Measurements from ENCODE around the gene DBF4B.
"Not testable (repeated sequence)": the region's sequence is repeated elsewhere in the genome, so short reads cannot be mapped to it uniquely, and the experiment has no call there.

Gene DBF4B

DNA sequence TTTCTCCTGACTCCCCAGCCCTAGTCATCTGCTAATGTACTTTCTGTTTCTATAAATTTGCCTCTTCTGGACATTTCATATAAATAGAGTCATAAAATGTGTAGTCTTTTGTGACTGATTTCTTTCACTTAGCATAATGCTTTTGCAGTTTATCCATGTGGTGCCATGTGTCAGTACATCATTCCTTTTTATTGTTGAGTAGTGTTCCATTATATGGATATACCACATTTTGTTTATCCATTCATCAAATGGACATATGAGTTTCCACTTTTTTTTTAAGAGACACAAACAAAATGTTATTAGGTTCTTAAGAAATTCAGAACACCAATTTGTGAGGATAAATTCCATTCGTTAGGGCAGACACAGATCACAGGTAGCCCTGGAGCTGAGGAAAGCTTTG, 11.0 kb downstream of the DBF4B start:
- Mint-ChIP-seq H3K36me3 (ENCODE audit: low read depth) (peaks cover 81% of the 10 kb centered on the region), H3K9me3 (peaks cover 5% of the 10 kb centered on the region), H3K4me3 (no peak overlapping the region), H3K27me3 (ENCODE audit: low read depth, poor library complexity) (no peaks in the 10 kb centered on the region), H3K4me1 (no peaks in the 10 kb centered on the region), H3K27ac (no peak overlapping the region)
- DNase-seq, result no peak
- TF ChIP-seq, protein P1, sequence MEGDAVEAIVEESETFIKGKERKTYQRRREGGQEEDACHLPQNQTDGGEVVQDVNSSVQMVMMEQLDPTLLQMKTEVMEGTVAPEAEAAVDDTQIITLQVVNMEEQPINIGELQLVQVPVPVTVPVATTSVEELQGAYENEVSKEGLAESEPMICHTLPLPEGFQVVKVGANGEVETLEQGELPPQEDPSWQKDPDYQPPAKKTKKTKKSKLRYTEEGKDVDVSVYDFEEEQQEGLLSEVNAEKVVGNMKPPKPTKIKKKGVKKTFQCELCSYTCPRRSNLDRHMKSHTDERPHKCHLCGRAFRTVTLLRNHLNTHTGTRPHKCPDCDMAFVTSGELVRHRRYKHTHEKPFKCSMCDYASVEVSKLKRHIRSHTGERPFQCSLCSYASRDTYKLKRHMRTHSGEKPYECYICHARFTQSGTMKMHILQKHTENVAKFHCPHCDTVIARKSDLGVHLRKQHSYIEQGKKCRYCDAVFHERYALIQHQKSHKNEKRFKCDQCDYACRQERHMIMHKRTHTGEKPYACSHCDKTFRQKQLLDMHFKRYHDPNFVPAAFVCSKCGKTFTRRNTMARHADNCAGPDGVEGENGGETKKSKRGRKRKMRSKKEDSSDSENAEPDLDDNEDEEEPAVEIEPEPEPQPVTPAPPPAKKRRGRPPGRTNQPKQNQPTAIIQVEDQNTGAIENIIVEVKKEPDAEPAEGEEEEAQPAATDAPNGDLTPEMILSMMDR (IDR thresholded peaks at IDR 0.05), result no peak

DNA sequence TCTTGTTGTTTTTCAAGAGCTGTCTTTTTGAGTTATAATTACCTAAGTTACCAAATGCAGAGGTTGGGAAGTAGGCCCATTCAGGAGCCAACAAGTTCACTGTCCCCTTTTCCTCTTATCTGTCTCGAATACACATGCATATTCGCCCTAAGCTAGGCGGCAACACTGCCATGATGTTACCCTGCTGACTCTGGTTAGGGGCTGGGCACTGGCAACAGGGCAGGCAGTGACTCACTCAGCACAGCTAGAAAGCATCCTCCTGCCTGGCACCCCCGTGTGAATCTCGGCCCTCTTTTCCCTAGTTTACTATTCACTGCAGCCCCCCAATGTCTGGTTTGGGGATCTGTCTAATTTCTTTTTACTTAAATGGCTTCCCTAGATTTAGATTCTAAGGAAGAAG, 13.8 kb downstream of the DBF4B start:
- no peak overlapping the region for H3K4me3 Mint-ChIP-seq
- peaks cover 5% of the 10 kb centered on the region for H3K9me3 Mint-ChIP-seq
- TF ChIP-seq, protein P1 (IDR thresholded peaks at IDR 0.05), result no peak
- peaks cover 65% of the 10 kb centered on the region for H3K36me3 Mint-ChIP-seq (ENCODE audit: low read depth)
- no peaks in the 10 kb centered on the region for H3K4me1 Mint-ChIP-seq
- no peak for DNase-seq
- H3K27ac Mint-ChIP-seq, result no peak overlapping the region
- no peaks in the 10 kb centered on the region for H3K27me3 Mint-ChIP-seq (ENCODE audit: low read depth, poor library complexity)

DNA sequence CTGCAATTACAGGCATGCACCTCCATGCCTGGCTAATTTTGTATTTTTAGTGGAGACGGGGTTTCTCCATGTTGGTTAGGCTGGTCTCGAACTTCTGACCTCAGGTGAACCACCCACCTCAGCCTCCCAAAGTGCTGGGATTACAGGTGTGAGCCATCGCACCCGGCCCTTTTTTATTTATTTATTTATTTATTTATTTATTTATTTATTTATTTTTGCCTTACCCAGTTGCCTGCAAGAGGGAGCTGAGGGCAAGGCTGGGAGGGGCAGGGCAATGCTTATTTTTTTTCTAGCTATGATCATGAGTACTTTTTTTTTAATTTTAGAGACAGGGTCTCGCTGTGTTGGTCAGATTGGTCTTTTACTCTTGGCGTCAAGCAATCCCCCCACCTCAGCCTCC, 17.7 kb downstream of the DBF4B start:
- H3K27me3 Mint-ChIP-seq (ENCODE audit: low read depth, poor library complexity); H3K4me1 Mint-ChIP-seq; H3K27ac Mint-ChIP-seq; H3K9me3 Mint-ChIP-seq; H3K4me3 Mint-ChIP-seq; DNase-seq: not testable (repeated sequence)
- H3K36me3 Mint-ChIP-seq (ENCODE audit: low read depth), result peaks cover 54% of the 10 kb centered on the region

DNA sequence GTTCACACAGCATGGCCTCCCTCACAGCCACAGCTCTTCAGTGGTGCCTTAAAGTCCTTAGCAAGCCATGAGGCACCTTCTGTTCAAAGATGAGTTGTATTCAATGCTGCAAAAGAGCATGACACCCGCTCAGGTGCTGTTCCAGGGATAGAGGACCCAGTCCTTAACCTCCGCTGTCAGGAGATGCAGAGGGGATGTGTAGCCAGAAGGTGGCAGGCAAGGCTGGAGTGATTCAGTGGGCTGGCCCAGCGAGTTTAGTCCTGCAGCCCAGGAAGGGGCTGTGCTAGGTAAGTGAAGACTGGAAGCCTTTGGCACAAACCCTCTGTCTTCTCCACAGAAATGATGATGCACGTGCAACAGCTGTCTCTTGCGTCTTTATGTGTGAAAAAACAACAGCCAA, 25.3 kb downstream of the DBF4B start:
- no peak overlapping the region for H3K4me3 Mint-ChIP-seq
- H3K27me3 Mint-ChIP-seq (ENCODE audit: low read depth, poor library complexity), result no peaks in the 10 kb centered on the region
- peak; percentile 32 for DNase-seq

DNA sequence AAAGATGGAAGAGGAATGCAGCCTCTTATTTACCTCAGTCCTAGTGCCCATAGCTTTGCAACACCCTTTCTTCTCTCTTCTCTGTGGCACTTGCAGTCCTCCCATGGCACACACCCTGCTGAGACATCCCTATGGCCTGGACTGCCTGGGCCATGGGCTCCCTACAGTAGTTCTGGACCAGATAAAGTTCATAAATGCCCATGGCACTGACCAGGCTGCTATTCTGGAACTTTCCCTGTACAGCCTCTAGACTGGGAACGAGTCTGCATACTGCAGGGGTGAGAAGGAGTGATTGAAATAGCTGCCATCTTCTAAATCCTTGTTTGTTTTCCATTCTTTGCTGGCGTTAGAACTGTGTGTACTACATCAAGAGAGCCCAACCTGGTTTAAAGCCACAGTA, 25.8 kb downstream of the DBF4B start:
- no peaks in the 10 kb centered on the region for H3K27me3 Mint-ChIP-seq (ENCODE audit: low read depth, poor library complexity)
- TF ChIP-seq, protein P1 (IDR thresholded peaks at IDR 0.05), result no peak
- no peak overlapping the region for H3K4me3 Mint-ChIP-seq
- peaks cover 42% of the 10 kb centered on the region for H3K36me3 Mint-ChIP-seq (ENCODE audit: low read depth)
- no peak for DNase-seq
- no peaks in the 10 kb centered on the region for H3K9me3 Mint-ChIP-seq
- H3K27ac Mint-ChIP-seq, result peak overlapping the region; percentile 21
- H3K4me1 Mint-ChIP-seq, result no peaks in the 10 kb centered on the region

More for the DNA sequence above, 25.3 kb downstream of the DBF4B start:
- H3K9me3 Mint-ChIP-seq, result no peaks in the 10 kb centered on the region
- TF ChIP-seq, protein P1 (IDR thresholded peaks at IDR 0.05), result peak; percentile 43
- peaks cover 38% of the 10 kb centered on the region for H3K36me3 Mint-ChIP-seq (ENCODE audit: low read depth)
- H3K4me1 Mint-ChIP-seq, result no peaks in the 10 kb centered on the region
- H3K27ac Mint-ChIP-seq, result no peak overlapping the region

DNA sequence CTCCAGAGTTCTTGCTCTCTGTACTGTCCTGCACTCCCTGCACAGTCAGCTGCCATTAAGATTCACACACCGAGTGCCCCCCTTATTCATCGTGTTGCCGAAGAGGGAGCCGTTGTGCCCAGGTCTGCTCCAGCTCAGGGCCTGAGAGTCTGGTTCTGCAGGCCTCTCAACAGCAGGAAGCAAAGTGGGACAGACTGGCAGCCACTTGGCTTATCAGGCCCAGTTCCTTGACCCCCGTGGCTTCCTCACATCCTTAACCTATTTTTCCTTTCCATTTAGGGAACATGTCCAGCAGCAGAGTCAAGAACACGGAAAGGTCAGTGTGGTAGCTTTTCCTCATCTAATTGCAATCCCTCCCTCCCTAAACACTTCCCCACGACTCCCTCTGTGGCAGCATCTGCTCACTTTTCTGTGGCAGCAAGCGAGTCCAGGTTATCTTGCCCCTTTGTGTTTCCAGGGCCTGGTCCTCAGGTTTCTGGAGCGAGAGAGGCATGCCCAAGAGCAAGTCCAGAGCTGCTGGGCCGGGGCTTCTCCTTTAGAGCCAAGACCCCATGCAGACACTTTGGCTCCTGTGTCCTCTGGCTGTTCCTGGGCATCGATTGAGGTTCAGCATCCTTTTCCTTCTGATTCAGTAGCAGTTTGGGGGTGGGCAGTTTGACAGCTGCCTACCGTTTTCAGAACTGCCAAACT, 28.2 kb downstream of the DBF4B start:
- Mint-ChIP-seq H3K9me3 (no peaks in the 10 kb centered on the region), H3K4me3 (no peak overlapping the region), H3K36me3 (ENCODE audit: low read depth) (peaks cover 29% of the 10 kb centered on the region), H3K4me1 (no peaks in the 10 kb centered on the region), H3K27me3 (ENCODE audit: low read depth, poor library complexity) (no peaks in the 10 kb centered on the region), H3K27ac (no peak overlapping the region)
- no peak for DNase-seq
- TF ChIP-seq, protein P1 (IDR thresholded peaks at IDR 0.05), result no peak

Measured in nephron progenitor cell (in vitro differentiated cells).